Measurements from ENCODE around the gene MEI4.
"Not testable (repeated sequence)": the region's sequence is repeated elsewhere in the genome, so short reads cannot be mapped to it uniquely, and the experiment has no call there.

GRCh38 chr6:77700095-77700494 is 47.3 kb downstream of the MEI4 start:
- not testable (repeated sequence) for TF ChIP-seq CTCF (IDR thresholded peaks at IDR 0.05; ENCODE audit: insufficient read depth, low read length)
- TF ChIP-seq, protein P1, sequence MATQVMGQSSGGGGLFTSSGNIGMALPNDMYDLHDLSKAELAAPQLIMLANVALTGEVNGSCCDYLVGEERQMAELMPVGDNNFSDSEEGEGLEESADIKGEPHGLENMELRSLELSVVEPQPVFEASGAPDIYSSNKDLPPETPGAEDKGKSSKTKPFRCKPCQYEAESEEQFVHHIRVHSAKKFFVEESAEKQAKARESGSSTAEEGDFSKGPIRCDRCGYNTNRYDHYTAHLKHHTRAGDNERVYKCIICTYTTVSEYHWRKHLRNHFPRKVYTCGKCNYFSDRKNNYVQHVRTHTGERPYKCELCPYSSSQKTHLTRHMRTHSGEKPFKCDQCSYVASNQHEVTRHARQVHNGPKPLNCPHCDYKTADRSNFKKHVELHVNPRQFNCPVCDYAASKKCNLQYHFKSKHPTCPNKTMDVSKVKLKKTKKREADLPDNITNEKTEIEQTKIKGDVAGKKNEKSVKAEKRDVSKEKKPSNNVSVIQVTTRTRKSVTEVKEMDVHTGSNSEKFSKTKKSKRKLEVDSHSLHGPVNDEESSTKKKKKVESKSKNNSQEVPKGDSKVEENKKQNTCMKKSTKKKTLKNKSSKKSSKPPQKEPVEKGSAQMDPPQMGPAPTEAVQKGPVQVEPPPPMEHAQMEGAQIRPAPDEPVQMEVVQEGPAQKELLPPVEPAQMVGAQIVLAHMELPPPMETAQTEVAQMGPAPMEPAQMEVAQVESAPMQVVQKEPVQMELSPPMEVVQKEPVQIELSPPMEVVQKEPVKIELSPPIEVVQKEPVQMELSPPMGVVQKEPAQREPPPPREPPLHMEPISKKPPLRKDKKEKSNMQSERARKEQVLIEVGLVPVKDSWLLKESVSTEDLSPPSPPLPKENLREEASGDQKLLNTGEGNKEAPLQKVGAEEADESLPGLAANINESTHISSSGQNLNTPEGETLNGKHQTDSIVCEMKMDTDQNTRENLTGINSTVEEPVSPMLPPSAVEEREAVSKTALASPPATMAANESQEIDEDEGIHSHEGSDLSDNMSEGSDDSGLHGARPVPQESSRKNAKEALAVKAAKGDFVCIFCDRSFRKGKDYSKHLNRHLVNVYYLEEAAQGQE (IDR thresholded peaks at IDR 0.05; ENCODE audit: insufficient replicate concordance, low read depth): not testable (repeated sequence)
